GM18909 (cell line): ENCODE data around the gene NOTCH3.

Experiments
- ATAC-seq: cut with Tn5 transposase; IDR thresholded peaks from one replicate; pipeline ENCODE4 v1.9.1; 2021; ENCODE audit warnings: mild to moderate bottlenecking; ENCODE audit not compliant: unreplicated experiment, poor library complexity

NOTCH3 gene

GRCh38 chr19:15237759-15238638, 37.2 kb upstream of the NOTCH3 start:
- no peak for ATAC-seq

GRCh38 chr19:15236886-15237285, 36.1 kb upstream of the NOTCH3 start:
- no peak for ATAC-seq

DNA sequence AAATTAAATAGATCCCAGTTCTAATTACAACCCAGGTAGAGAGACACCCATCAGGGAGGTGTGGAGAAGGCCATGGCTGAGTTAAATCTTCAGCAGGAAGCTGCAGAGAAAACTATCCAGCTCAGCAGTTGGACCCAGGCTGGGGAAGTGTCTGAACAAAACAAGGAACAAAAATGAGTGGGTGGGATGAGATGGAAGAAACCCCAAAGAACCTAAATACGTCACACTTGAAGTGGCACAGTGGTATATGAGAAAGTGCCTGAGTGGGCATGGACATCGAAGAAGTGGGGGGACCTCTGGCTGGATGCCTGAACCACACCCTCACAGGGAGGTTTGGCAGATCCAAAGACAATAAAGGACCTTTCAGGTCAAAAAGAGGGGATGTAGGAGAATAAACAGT, 35.0 kb upstream of the NOTCH3 start:
- ATAC-seq, result no peak

DNA sequence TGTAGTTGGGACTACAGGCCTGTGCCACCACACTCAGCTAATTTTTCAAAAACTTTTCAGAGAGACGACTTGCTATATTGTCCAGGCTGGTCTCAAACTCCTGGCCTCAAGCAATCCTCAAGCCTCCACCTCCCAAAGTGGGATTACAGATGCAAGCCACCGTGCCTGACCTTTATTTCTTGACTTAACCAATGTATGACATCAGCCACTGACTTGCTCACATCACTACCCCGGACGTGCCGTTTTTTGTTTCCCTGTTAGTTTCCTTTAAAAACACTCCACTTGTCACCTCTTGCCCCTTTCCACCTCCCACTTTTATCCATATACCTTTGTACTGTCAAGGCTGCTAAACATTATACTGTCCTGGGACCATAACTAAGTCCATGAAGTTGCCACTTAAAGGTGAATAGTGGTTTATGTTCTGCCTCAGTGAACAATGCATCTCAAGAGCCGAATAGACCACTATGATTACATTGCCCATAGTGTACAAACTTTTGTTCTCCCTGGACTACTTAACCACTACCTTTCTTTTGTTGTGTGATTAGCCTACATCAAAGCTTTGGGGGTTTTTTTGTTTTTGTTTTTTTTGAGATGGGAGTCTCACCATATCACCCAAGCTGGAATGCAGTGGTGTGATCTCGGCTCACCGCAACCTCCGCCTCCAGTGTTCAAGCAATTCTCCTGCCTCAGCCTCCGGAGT, 33.8 kb upstream of the NOTCH3 start:
- no peak for ATAC-seq

DNA sequence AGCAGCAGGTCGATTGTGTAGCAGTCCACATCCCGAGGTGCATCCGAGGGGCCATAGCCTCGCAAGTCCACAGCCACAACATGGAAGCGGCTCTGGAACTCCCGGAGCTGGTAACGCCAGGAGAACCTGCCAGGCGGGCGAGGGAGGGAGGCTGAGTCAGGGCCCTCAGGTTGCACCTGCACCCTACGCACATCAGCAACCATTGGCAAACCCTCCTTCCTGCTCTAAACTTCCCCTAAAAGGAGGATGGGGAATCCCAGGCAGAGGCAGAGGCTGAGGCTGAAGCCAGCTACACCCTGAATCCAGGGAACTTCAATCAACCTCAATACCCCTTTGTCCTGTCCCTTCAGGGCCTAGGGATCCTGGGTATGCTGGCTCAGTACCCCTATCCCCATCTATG, 30.5 kb upstream of the NOTCH3 start:
- no peak for ATAC-seq

GRCh38 chr19:15227261-15227660, 26.5 kb upstream of the NOTCH3 start:
- no peak for ATAC-seq

DNA sequence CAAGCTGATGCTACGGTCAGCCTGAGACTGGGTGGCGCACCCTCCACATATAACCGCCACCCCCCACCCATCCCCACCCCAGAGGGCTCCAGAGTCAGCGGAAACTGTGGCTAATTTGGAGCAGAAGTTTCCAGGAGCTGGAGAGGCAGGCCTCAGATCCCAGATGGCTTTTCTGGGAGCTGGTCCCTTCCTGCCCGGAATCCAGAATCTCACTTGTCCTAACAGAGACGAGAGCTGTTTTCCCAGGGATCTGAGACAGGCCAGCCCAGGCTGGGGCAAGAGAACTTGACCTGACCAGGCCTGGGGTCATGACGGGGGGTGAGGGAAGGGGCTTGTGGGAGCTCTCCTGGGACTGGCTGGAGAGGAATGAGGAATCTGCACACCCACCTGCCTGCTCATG, 25.0 kb upstream of the NOTCH3 start:
- ATAC-seq, result no peak

DNA sequence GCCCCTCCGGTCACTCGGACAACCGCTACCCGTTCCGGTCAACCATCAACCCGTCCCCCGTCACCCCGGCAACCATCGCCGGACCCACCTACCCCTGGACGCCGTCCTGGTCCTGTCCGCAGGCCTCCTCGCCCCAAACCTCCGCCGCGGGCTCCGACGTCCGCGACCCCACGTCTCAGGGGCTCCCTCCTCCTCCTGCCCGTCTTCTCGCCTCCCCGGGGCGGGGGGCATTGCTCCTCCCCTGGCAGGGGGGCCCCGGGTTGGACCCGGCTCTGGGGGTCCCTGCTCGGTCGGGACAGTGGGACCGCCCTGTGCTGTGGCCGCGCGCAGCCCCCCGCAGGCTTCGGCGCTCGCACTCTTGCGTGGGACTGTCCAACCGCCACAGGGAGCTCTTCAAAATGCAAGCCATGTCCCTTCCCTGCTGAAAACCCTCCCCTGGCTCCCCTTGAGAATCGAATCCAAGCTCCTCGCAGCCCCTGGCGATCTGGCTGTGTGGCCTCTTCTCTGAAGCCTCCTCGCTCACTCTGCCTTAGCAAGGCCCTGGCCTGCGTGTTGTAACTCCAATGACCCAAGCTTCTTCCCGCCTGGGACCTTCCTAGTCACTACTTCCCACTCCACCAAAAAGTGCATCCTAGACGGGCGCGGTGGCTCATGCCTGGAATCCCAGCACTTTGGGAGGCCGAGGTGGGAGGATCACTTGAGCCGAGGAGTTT, 23.0 kb upstream of the NOTCH3 start:
- ATAC-seq, result no peak

- ATAC-seq, result peak; percentile 72
Observed at GRCh38 chr19:15222738-15223648, 22.2 kb upstream of the NOTCH3 start.

DNA sequence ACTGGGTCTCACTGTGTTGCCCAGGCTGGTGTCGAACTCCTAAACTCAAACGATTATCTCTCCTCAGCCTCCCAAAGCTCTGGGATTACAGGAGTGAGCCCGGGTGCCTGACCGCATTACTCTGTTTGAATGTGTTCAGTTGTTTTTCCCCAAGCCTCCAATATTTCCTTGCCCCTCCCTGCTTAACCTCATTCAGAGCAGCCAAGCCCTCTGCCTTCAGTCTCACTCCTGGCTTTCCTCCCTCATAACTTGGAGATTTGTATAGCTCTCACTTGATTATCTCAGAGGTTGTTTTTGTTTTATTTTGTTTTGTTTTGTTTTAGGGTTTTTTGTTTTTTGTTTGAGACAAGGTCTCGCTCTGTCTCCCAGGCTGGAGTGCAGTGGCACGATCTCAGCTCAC, 20.0 kb upstream of the NOTCH3 start:
- ATAC-seq, result no peak

DNA sequence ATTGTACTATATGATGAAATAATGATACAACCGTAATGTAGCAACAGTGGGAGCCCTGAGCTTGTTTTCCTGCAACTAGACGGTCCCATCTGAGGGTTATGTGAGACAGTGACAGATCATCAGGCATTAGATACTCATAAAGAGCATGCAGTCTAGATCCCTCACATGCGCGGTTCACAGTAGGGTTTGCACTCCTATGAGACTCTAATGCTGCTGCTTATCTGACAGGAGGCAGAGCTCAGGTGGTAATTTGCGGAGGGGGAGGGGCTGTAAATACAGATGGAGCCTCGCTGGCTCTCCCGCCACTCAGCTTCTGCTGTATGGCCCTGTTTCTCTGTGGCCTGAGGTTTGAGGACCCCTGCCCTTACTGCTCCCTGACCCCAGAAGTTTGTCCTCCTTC, 17.7 kb upstream of the NOTCH3 start:
- no peak for ATAC-seq

- ATAC-seq, result no peak
Observed at GRCh38 chr19:15216363-15216762, 15.6 kb upstream of the NOTCH3 start.

- no peak for ATAC-seq
Observed at GRCh38 chr19:15213715-15214381, 13.1 kb upstream of the NOTCH3 start.

GRCh38 chr19:15212711-15213110, 11.9 kb upstream of the NOTCH3 start:
- ATAC-seq, result no peak

DNA sequence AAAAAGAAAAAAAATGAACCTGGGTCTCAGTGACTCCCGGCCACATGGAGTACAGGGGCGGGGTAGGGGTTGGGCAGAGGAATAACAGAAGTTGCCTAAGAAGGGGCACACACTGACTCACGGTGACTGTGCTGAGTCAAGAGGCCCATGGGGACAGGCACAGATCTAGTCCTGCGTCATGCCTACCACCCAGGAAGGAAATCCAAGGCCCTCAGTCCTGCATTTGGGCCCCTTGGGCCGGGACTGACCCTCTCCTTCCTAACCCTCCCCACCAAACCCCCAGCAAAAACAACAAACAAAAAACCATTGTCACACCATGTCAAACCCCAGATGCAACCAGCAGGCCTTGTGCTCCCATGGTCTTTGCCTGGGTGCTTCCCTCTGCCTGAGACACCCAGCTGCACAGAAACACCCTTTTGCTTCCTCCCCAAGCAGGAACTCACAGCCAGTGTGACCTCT, 9.6 kb upstream of the NOTCH3 start:
- ATAC-seq, result no peak

- no peak for ATAC-seq
Observed at GRCh38 chr19:15201374-15202023, 704 bp upstream of the NOTCH3 start.

DNA sequence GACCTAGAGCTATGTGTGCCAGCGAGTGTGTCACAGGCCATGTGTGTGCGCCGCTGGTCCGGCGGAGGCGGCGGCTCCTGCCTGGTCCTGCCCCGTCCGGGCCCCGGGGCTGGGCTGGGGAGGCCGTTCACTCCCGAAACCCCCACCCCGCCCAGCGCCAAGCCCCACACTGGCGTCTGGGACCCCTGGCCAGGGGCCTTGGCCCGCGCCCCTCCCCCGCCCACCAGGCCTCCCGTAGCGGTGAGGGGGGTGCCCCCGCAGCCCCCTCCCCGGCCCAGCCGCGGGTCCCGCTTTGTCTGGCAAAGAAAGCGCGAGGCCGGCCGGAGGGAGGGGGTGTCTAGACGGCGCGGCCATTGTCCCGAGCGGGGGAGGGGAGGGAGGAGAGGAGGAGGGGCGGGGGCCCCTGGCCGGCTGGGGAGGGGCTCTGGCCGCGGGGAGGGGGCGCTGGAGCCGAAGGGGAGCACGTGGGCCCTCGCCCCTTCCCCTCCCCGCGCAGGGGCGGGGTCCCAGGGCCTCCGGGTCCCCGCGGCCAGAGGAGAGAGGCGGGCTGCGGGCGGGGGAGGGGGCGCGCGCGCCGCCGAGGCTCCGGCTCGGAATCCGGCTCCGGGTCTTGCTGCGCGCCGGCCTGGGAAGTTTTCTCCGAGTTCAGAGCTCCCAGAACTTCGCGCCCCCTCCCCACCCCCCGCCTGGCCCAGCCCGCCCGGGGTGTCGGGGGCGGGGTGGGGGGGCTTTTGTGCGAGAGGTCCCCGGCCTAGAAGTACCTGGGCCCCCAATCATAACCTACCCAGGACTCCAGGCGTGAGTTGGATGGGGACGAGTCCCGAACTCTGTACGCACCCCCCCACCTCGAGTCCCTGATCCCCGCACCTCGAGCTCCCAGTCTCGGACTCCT, 888 bp downstream of the NOTCH3 start:
- ATAC-seq, result no peak
